Aorta (tissue), 5 donors: ENCODE results near the gene WASHC1. TPM values are rescaled to one million over a fixed set of nuclear protein-coding genes. Genes with fewer than 3 reads are reported as not detected.
"Not testable (repeated sequence)": the region's sequence is repeated elsewhere in the genome, so short reads cannot be mapped to it uniquely, and the experiment has no call there.

Experiments
- ATAC-seq: fragments of 200-7000 bp; cut with Tn5 transposase; one replicate; pipeline ENCODE4 v1.9.1; 2022; ENCODE audit warnings: moderate library complexity; ENCODE audit not compliant: low FRiP score
- DNase-seq, 2 donors: peaks; one replicate each; pipeline ENCODE4 v3.0.0-alpha.2; 2020
- H3K27ac ChIP-seq, 2 donors: one replicate each; pipeline ENCODE4 v1.5.1; 2013; ENCODE audit warnings: low read length in 2 of 2, mild to moderate bottlenecking in 2 of 2, moderate library complexity in 2 of 2, control low read depth in 1 of 2, inconsistent platforms in 1 of 2, low read depth in 1 of 2
- H3K27me3 ChIP-seq, 2 donors: one replicate each; pipeline ENCODE4 v1.6.1; 2013; ENCODE audit warnings: control low read depth in 1 of 2, low read length in 1 of 2, mild to moderate bottlenecking in 1 of 2, moderate library complexity in 1 of 2; ENCODE audit not compliant: insufficient read depth in 2 of 2, control insufficient read depth in 1 of 2
- H3K36me3 ChIP-seq, 2 donors: one replicate each; pipeline ENCODE4 v1.6.1; 2013; ENCODE audit warnings: control low read depth in 1 of 2, low read length in 1 of 2, mild to moderate bottlenecking in 1 of 2; ENCODE audit not compliant: insufficient read depth in 2 of 2, control insufficient read depth in 1 of 2
- H3K4me1 ChIP-seq, 2 donors: one replicate each; pipeline ENCODE4 v1.6.1; 2013; ENCODE audit warnings: low read length in 2 of 2, control low read depth in 1 of 2, mild to moderate bottlenecking in 1 of 2, moderate library complexity in 1 of 2; ENCODE audit not compliant: insufficient read depth in 2 of 2, control insufficient read depth in 1 of 2
- H3K4me3 ChIP-seq, 2 donors: one replicate each; pipeline ENCODE4 v1.5.1; 2013; ENCODE audit warnings: low read length in 2 of 2, control low read depth in 1 of 2, mild to moderate bottlenecking in 1 of 2
- H3K9me3 ChIP-seq: one replicate; pipeline ENCODE4 v1.6.1; 2013; ENCODE audit warnings: mild to moderate bottlenecking, low read length; ENCODE audit not compliant: control insufficient read depth
- WGBS, 2 donors: extraction: QIAGEN DNeasy Blood & Tissue Kit; methylation state at CpG; one replicate each; pipeline ENCODE4 v1.1.7; 2013; 5-methylcytosine and 5-hydroxymethylcytosine counted together
- intact Hi-C, 2 donors: fragments of 100-400 bp; cut with DNase I; formaldehyde crosslinking; loops; one replicate each; pipeline versions ENCODE4 v1.14.2 to v1.15.0; 2022
- long read RNA-seq, 2 donors: library from polyadenylated mRNA; unstranded; transcript quantifications; one replicate each; pipeline ENCODE4 v2.0.0, GENCODE V29; 2020 to 2021
- polyA plus RNA-seq, 2 donors: library from polyadenylated mRNA; stranded (reverse); fragments of 200-250 nt; gene quantifications; one replicate each; pipeline ENCODE4 v1.2.3, GENCODE V29; 2013
- total RNA-seq, 2 donors: library from RNA; stranded (reverse); fragmentation: NEBNext Ultra II Directional; extraction: Animal tissue kit (Norgen Biotek cat#: 25700); gene quantifications; one replicate each; pipeline ENCODE4 v1.2.1, GENCODE V29; 2021
- donor health status: healthy with polysubstance abuse.
- donor health status: Bipolar disorder and iron deficiency.
- donor health status: DM: no; HTN: no; CAD: no.
- donor health status: DM: no; HTN: no; CAD: no.
- donor health status: DM: yes; HTN: yes; CAD: no.

The WASHC1 gene
- total RNA-seq (10 to 100 TPM; 12.8 to 14.0 TPM), polyA plus RNA-seq (10 to 100 TPM in 1 of 2 donors, 1 to 10 TPM in 1; 7.0 to 95.5 TPM)
- long read RNA-seq, donor 1, partial matches to known transcripts: 1 of 14 reads
- long read RNA-seq, donor 1, other reads (novel, unspliced or antisense): 13 of 14 reads
- long read RNA-seq, donor 2, partial matches to known transcripts: 1 of 6 reads
- long read RNA-seq, donor 2, other reads (novel, unspliced or antisense): 5 of 6 reads

GRCh38 chr9:29356-29755, at the start of gene WASHC1:
Gene WASHC1 (minus strand): TSS chr9:29456. CDS start chr9:24999, 4,457 bp downstream.
- not testable (repeated sequence) for ATAC-seq

GRCh38 chr9:78333-78732, 49.1 kb upstream of the WASHC1 start:
- H3K36me3 ChIP-seq, DNase-seq, H3K9me3 ChIP-seq, H3K4me1 ChIP-seq, H3K27me3 ChIP-seq, H3K27ac ChIP-seq, H3K4me3 ChIP-seq, intact Hi-C loops, ATAC-seq: not testable (repeated sequence)
- WGBS, 2 donors: 33 to 58% methylated on average over 3 of the region's 3 CpGs

More at GRCh38 chr9:29356-29755, at the start of gene WASHC1:
- H3K4me3 ChIP-seq: peak within 1 kb of the TSS in 1 of 2 donors; percentile 26
- intact Hi-C loops, H3K27me3 ChIP-seq, H3K27ac ChIP-seq, H3K4me1 ChIP-seq, H3K9me3 ChIP-seq, H3K36me3 ChIP-seq, DNase-seq: not testable (repeated sequence)
- 0% methylated on average over 3 of the region's 20 CpGs; no CpG with 5 or more reads in 1 of the 2 donors for WGBS, 2 donors

GRCh38 chr9:76389-76788, 47.1 kb upstream of the WASHC1 start:
- H3K4me1 ChIP-seq, intact Hi-C loops, ATAC-seq, DNase-seq, H3K27me3 ChIP-seq, H3K4me3 ChIP-seq, H3K9me3 ChIP-seq, H3K36me3 ChIP-seq, H3K27ac ChIP-seq: not testable (repeated sequence)
- WGBS, 2 donors: 79% methylated on average over 3 of the region's 3 CpGs

GRCh38 chr9:73900-74525, 44.8 kb upstream of the WASHC1 start:
- H3K4me1 ChIP-seq, H3K27ac ChIP-seq, H3K9me3 ChIP-seq, intact Hi-C loops, H3K4me3 ChIP-seq, DNase-seq, H3K36me3 ChIP-seq, H3K27me3 ChIP-seq: not testable (repeated sequence)
- WGBS, 2 donors: 13 to 14% methylated on average over 8 to 17 of the region's 18 CpGs
- peak; percentile 55 for ATAC-seq

- ATAC-seq: peak; percentile 51
- DNase-seq: peak; percentile 50 to 77
- H3K27ac ChIP-seq, H3K4me1 ChIP-seq, H3K27me3 ChIP-seq, H3K9me3 ChIP-seq, intact Hi-C loops, H3K36me3 ChIP-seq: not testable (repeated sequence)
- peak overlapping the region in 1 of 2 donors; percentile 18 for H3K4me3 ChIP-seq
- WGBS, 2 donors: 1 to 2% methylated on average over 72 to 109 of the region's 109 CpGs
These were observed 44.0 kb upstream of the WASHC1 start for GRCh38 chr9:73076-73899.

- DNase-seq, H3K27me3 ChIP-seq, H3K4me1 ChIP-seq, intact Hi-C loops, H3K27ac ChIP-seq, H3K4me3 ChIP-seq, H3K36me3 ChIP-seq, H3K9me3 ChIP-seq, ATAC-seq: not testable (repeated sequence)
- WGBS, 2 donors: 7 to 14% methylated on average over 9 to 10 of the region's 10 CpGs
These were observed 33.9 kb upstream of the WASHC1 start for GRCh38 chr9:63031-63629.

GRCh38 chr9:52678-53077, 23.4 kb upstream of the WASHC1 start:
- H3K4me1 ChIP-seq, H3K27ac ChIP-seq, ATAC-seq, H3K4me3 ChIP-seq, H3K27me3 ChIP-seq, H3K36me3 ChIP-seq, intact Hi-C loops, H3K9me3 ChIP-seq, DNase-seq: not testable (repeated sequence)
- 49 to 53% methylated on average over 2 of the region's 2 CpGs for WGBS, 2 donors

GRCh38 chr9:48190-48842, 19.1 kb upstream of the WASHC1 start:
- whole genome bisulfite sequencing, 2 donors: 57 to 65% methylated on average over 5 of the region's 5 CpGs
- H3K27me3 ChIP-seq, ATAC-seq: not testable (repeated sequence)

More at GRCh38 chr9:48190-48842, 19.1 kb upstream of the WASHC1 start:
- H3K4me3 ChIP-seq, H3K27ac ChIP-seq, H3K9me3 ChIP-seq, intact Hi-C loops, H3K4me1 ChIP-seq, H3K36me3 ChIP-seq, DNase-seq: not testable (repeated sequence)
